Regular cardiac myocyte (primary cell): ENCODE data around the gene REXO1. TPM values are rescaled to one million over a fixed set of nuclear protein-coding genes. Genes with fewer than 3 reads are reported as not detected.

Source experiments
- total RNA-seq: library from RNA; depleted of rRNA; stranded (reverse); fragments of >200 nt; gene quantifications from 2 replicates; pipeline ENCODE4 v1.2.3, GENCODE V29; 2014

Gene REXO1
- total RNA-seq = 2.5 and 6.9 TPM in 2 replicates

GRCh38 chr19:1848399-1849131 is at the start of gene REXO1:
REXO1 (minus strand) TSS chr19:1848483; CDS start chr19:1848358, 125 bp downstream.

GRCh38 chr19:1885398-1886119 is 37.3 kb upstream of the REXO1 start, which contains the start of gene ABHD17A:
ABHD17A (minus strand) TSS chr19:1885496; CDS start chr19:1881566, 3,930 bp downstream.

GRCh38 chr19:1863328-1863637 is 15.0 kb upstream of the REXO1 start, which contains the start of gene KLF16:
KLF16 (minus strand) TSS chr19:1863579; CDS start chr19:1863497, 82 bp downstream.

GRCh38 chr19:1811942-1812425 is 36.3 kb downstream of the REXO1 start, which contains the start of gene ATP8B3:
ATP8B3 (minus strand) TSS chr19:1812276; CDS start chr19:1811736, 540 bp downstream.

Other genes with a start within 250 kb of the REXO1 start
- 58.1 and 76.7 TPM in 2 replicates for gene UQCR11, start 243.0 kb downstream of the REXO1 start, total RNA-seq
- gene TCF3, start 195.9 kb downstream of the REXO1 start, total RNA-seq = 34.4 and 71.9 TPM in 2 replicates
- not detected in 2 replicates for gene ONECUT3, start 95.0 kb downstream of the REXO1 start, total RNA-seq
- 0.38 and 1.7 TPM in 2 replicates for gene ATP8B3, start 36.2 kb downstream of the REXO1 start, total RNA-seq
- gene KLF16, start 15.1 kb upstream of the REXO1 start, total RNA-seq = 4.8 and 9.4 TPM in 2 replicates
- gene ABHD17A, start 37.0 kb upstream of the REXO1 start, total RNA-seq = 65.7 and 73.8 TPM in 2 replicates
- gene ADAT3, start 56.9 kb upstream of the REXO1 start, total RNA-seq = 1.3 and 1.7 TPM in 2 replicates
- 31.3 and 34.7 TPM in 2 replicates for gene SCAMP4, start 56.9 kb upstream of the REXO1 start, total RNA-seq
- 42.8 and 45.4 TPM in 2 replicates for gene CSNK1G2, start 92.7 kb upstream of the REXO1 start, total RNA-seq
- 37.5 and 47.5 TPM in 2 replicates for gene BTBD2, start 167.2 kb upstream of the REXO1 start, total RNA-seq
- gene MKNK2, start 202.8 kb upstream of the REXO1 start, total RNA-seq = 73.9 and 89.0 TPM in 2 replicates
- gene MOB3A, start 247.8 kb upstream of the REXO1 start, total RNA-seq = 8.5 and 17.1 TPM in 2 replicates
- 0.58 and 0.85 TPM in 2 replicates for gene IZUMO4, start 248.4 kb upstream of the REXO1 start, total RNA-seq